Hair follicle dermal papilla cell (primary cell): ENCODE measurements around the gene OR11H6. TPM values are rescaled to one million over a fixed set of nuclear protein-coding genes. Genes with fewer than 3 reads are reported as not detected.

Source experiments
- small RNA-seq: library from RNA; depleted of rRNA; stranded (forward); fragments of <200 nt; gene quantifications from one replicate; pipeline ENCODE3, GENCODE V24; 2012
- total RNA-seq: library from RNA; depleted of rRNA; stranded (reverse); fragments of >200 nt; gene quantifications from 2 replicates; pipeline ENCODE4 v1.2.3, GENCODE V29; 2012

Gene OR11H6, protein sequence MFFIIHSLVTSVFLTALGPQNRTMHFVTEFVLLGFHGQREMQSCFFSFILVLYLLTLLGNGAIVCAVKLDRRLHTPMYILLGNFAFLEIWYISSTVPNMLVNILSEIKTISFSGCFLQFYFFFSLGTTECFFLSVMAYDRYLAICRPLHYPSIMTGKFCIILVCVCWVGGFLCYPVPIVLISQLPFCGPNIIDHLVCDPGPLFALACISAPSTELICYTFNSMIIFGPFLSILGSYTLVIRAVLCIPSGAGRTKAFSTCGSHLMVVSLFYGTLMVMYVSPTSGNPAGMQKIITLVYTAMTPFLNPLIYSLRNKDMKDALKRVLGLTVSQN
- total RNA-seq = not detected in 2 replicates

DNA sequence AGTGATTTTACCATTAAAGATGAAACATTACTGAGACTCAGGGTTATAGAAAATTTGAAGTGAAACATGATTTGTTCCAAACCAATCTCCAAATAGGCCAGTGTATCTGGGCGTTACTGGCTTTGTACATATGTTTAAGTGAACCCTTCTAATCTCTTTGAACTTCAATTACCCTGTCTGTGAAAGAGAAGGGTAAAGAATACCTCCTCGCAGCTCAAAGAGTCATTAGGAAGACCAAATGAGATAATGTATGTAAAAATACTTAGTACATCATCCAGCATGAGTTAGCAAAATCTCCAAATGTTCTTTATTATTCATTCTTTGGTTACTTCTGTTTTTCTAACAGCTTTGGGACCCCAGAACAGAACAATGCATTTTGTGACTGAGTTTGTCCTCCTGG is at the start of gene OR11H6:
Gene OR11H6, plus strand, starts transcription at position 301 of the 400 bp plus-strand sequence. Its CDS starts 0 bp downstream, at position 301.

GRCh38 chr14:20190596-20190995 is 32.9 kb upstream of the OR11H6 start, which contains the start of gene OR11G2:
TSS of gene OR11G2 (plus strand) at chr14:20190896. CDS start at chr14:20197438, 6,542 bp downstream.

DNA sequence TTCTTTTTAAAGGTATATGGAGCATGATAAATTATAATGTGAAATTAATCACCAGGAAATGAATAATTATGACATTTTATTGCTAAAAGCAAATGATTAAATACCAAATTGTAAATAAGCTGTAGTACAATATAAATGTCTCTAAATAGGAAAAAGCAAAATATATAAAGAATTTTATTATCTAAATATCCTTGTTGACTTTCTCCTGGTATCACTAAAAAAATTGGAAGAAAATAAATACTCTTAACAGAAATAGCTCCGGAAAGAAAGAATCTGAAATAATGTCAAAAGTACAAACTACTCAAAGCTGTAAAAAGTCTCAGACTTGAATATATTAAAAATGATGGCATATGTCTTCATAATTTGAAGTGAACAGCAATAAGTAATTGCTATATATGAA is 5.2 kb downstream of the OR11H6 start, which contains the start of gene OR11H7:
Gene OR11H7, plus strand, starts transcription at position 301 of the 400 bp plus-strand sequence.

Small RNA genes lying within 50 kb of the gene (small RNA-seq; reads per million reads assigned to genes)
- not detected for gene GTF2IP22

Other genes starting within 250 kb of the OR11H6 start
- gene OR4K15, start 248.1 kb upstream of the OR11H6 start, total RNA-seq = not detected in 2 replicates
- gene OR4Q2, start 221.5 kb upstream of the OR11H6 start, total RNA-seq = not detected in 2 replicates
- not detected in 2 replicates for gene OR4K14, start 204.4 kb upstream of the OR11H6 start, total RNA-seq
- not detected in 2 replicates for gene OR4K13, start 187.7 kb upstream of the OR11H6 start, total RNA-seq
- not detected in 2 replicates for gene OR4L1, start 163.7 kb upstream of the OR11H6 start, total RNA-seq
- gene OR4K17, start 113.0 kb upstream of the OR11H6 start, total RNA-seq = not detected in 2 replicates
- gene OR4N5, start 84.9 kb upstream of the OR11H6 start, total RNA-seq = not detected in 2 replicates
- not detected in 2 replicates for gene OR11G2, start 32.8 kb upstream of the OR11H6 start, total RNA-seq
- gene OR11H7, start 5.3 kb downstream of the OR11H6 start, total RNA-seq = not detected in 2 replicates
- not detected in 2 replicates for gene OR11H4, start 15.6 kb downstream of the OR11H6 start, total RNA-seq
- 15.3 and 20.5 TPM in 2 replicates for gene TTC5, start 82.2 kb downstream of the OR11H6 start, total RNA-seq
- gene CCNB1IP1, start 109.6 kb downstream of the OR11H6 start, total RNA-seq = 48.2 and 48.5 TPM in 2 replicates
- gene PARP2, start 119.9 kb downstream of the OR11H6 start, total RNA-seq = 4.6 and 7.6 TPM in 2 replicates
- gene TEP1, start 189.8 kb downstream of the OR11H6 start, total RNA-seq = 32.8 and 34.5 TPM in 2 replicates
- gene KLHL33, start 212.5 kb downstream of the OR11H6 start, total RNA-seq = 0.32 and 0.49 TPM in 2 replicates
- 36.8 and 41.7 TPM in 2 replicates for gene OSGEP, start 231.1 kb downstream of the OR11H6 start, total RNA-seq
- 81.6 and 91.2 TPM in 2 replicates for gene APEX1, start 231.5 kb downstream of the OR11H6 start, total RNA-seq
- 31.6 and 35.6 TPM in 2 replicates for gene PIP4P1, start 237.7 kb downstream of the OR11H6 start, total RNA-seq
- gene PNP, start 245.7 kb downstream of the OR11H6 start, total RNA-seq = 9.9 and 13.4 TPM in 2 replicates